ENCODE measurements around the gene NAT9. TPM values are rescaled to one million over a fixed set of nuclear protein-coding genes. Genes with fewer than 3 reads are reported as not detected.

The NAT9 gene
- polyA plus RNA-seq, 2 of the 4 experiments (the other 2 are of a cell fraction) = 43.4 to 71.4 TPM

- DNase-seq (ENCODE audit: low read depth in 1 of 2, low spot score in 1 of 2) = no peak
- no peak overlapping the region for H3K4me2 ChIP-seq
- no peaks in the 10 kb centered on the region for H3K9me3 ChIP-seq
- 80% methylated on average over 15 of the region's 15 CpGs for WGBS (ENCODE audit: missing lambda C conversion rate)
- ChIA-PET POLR2A (no interaction called here), CTCF (interaction anchor here (0.8 to 53.6 kb wide), 7 partner anchors 11 to 51 kb away, joined by 3 to 1302 read pairs (median 3); partner anchors contain the start of genes FDXR and GRIN2C)
- FAIRE-seq = no peak
- no peak overlapping the region for H3K27ac ChIP-seq
- peak in 1 of 2 experiments; percentile 23; a peak in 1 of 6 replicates for ATAC-seq
- H3K4me1 ChIP-seq = no peaks in the 10 kb centered on the region
- H3K4me3 ChIP-seq = no peak overlapping the region
- TF ChIP-seq RARB (CRISPR knock-in tag; IDR thresholded peaks at IDR 0.05) (no peak), ELK1 (IDR thresholded peaks at IDR 0.05; ENCODE audit: low read depth, low read length) (no peak), ESRRA (IDR thresholded peaks at IDR 0.05; ENCODE audit: borderline replicate concordance, low read length) (no peak), ZSCAN20 (CRISPR knock-in tag; IDR thresholded peaks at IDR 0.05) (no peak), JUN (IDR thresholded peaks at IDR 0.05) (no peak), CHD4 (IDR thresholded peaks at IDR 0.05; ENCODE audit: borderline replicate concordance) (no peak), SREBF2 (IDR thresholded peaks at IDR 0.05) (no peak), HDAC2 (IDR thresholded peaks at IDR 0.05) (no peak), POLR2A (IDR thresholded peaks at IDR 0.05; ENCODE audit: low read length) (no peak), EP300 (IDR thresholded peaks at IDR 0.05) (no peak), JUNB (IDR thresholded peaks at IDR 0.05) (no peak), HOXB13 (CRISPR knock-in tag; IDR thresholded peaks at IDR 0.05; ENCODE audit: low read depth) (no peak), MAX (IDR thresholded peaks at IDR 0.05) (no peak), CBX8 (IDR thresholded peaks at IDR 0.05) (no peak), MAZ (IDR thresholded peaks at IDR 0.05; ENCODE audit: borderline replicate concordance, low read depth, low read length) (no peak), CEBPB (IDR thresholded peaks at IDR 0.05) (no peak)
- TF ChIP-seq, protein P1, sequence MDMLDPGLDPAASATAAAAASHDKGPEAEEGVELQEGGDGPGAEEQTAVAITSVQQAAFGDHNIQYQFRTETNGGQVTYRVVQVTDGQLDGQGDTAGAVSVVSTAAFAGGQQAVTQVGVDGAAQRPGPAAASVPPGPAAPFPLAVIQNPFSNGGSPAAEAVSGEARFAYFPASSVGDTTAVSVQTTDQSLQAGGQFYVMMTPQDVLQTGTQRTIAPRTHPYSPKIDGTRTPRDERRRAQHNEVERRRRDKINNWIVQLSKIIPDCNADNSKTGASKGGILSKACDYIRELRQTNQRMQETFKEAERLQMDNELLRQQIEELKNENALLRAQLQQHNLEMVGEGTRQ (IDR thresholded peaks at IDR 0.05) = no peak
- TF ChIP-seq, protein P2, sequence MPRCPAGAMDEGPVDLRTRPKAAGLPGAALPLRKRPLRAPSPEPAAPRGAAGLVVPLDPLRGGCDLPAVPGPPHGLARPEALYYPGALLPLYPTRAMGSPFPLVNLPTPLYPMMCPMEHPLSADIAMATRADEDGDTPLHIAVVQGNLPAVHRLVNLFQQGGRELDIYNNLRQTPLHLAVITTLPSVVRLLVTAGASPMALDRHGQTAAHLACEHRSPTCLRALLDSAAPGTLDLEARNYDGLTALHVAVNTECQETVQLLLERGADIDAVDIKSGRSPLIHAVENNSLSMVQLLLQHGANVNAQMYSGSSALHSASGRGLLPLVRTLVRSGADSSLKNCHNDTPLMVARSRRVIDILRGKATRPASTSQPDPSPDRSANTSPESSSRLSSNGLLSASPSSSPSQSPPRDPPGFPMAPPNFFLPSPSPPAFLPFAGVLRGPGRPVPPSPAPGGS (IDR thresholded peaks at IDR 0.05) = no peak
- TF ChIP-seq, protein P3, sequence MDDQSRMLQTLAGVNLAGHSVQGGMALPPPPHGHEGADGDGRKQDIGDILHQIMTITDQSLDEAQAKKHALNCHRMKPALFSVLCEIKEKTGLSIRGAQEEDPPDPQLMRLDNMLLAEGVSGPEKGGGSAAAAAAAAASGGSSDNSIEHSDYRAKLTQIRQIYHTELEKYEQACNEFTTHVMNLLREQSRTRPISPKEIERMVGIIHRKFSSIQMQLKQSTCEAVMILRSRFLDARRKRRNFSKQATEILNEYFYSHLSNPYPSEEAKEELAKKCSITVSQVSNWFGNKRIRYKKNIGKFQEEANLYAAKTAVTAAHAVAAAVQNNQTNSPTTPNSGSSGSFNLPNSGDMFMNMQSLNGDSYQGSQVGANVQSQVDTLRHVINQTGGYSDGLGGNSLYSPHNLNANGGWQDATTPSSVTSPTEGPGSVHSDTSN (IDR thresholded peaks at IDR 0.05) = no peak
- TF ChIP-seq, protein P4, sequence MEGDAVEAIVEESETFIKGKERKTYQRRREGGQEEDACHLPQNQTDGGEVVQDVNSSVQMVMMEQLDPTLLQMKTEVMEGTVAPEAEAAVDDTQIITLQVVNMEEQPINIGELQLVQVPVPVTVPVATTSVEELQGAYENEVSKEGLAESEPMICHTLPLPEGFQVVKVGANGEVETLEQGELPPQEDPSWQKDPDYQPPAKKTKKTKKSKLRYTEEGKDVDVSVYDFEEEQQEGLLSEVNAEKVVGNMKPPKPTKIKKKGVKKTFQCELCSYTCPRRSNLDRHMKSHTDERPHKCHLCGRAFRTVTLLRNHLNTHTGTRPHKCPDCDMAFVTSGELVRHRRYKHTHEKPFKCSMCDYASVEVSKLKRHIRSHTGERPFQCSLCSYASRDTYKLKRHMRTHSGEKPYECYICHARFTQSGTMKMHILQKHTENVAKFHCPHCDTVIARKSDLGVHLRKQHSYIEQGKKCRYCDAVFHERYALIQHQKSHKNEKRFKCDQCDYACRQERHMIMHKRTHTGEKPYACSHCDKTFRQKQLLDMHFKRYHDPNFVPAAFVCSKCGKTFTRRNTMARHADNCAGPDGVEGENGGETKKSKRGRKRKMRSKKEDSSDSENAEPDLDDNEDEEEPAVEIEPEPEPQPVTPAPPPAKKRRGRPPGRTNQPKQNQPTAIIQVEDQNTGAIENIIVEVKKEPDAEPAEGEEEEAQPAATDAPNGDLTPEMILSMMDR (IDR thresholded peaks at IDR 0.05) = no peak
Observed at GRCh38 chr17:74805591-74805991, 29.4 kb upstream of the NAT9 start.

DNA sequence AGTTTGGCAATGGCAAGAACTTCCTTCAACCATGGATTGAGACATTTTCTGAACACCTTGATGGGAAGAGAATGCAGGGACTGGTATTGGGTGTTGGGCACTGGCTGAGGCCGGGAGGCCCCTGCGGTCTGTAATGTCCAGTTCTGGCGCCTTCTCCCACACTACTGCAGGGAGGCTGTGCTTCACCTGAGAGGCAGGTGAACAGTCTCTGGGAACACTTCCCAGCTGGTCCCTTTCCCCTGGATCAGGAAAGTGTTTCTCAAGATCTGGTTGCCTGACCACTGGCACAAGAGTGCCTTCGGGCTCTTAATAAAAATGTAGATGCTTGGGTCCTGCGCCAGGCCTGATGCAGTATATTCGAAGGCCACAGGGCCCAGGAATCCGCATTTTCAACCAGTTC, 28.5 kb upstream of the NAT9 start:
- ChIA-PET POLR2A (no interaction called here), CTCF (interaction anchor here (0.8 to 53.6 kb wide), 8 partner anchors 10 to 52 kb away, joined by 3 to 1302 read pairs (median 3); partner anchors contain the start of genes FDXR and GRIN2C)
- ATAC-seq = no peak
- Histone ChIP-seq H3K9me3 (no peaks in the 10 kb centered on the region), H3K27ac (no peak overlapping the region), H3K4me3 (no peak overlapping the region), H3K4me1 (no peaks in the 10 kb centered on the region), H3K4me2 (no peak overlapping the region)
- FAIRE-seq = no peak
- DNase-seq (ENCODE audit: low read depth in 1 of 2, low spot score in 1 of 2) = no peak
- no peak for TF ChIP-seq KDM1A (IDR thresholded peaks at IDR 0.05; ENCODE audit: low read depth)
- TF ChIP-seq ATOH8 (CRISPR knock-in tag; IDR thresholded peaks at IDR 0.05; ENCODE audit: low read depth) = no peak
- no peak for TF ChIP-seq HOXB5 (CRISPR knock-in tag; IDR thresholded peaks at IDR 0.05)
- TF ChIP-seq FOSB (CRISPR knock-in tag; IDR thresholded peaks at IDR 0.05) = no peak
- TF ChIP-seq TFCP2L1 (CRISPR knock-in tag; IDR thresholded peaks at IDR 0.05) = no peak
- 85% methylated on average over 7 of the region's 7 CpGs for WGBS (ENCODE audit: missing lambda C conversion rate)

Measured in A549 (cell line).